Stimulated activated CD4-positive, alpha-beta T cell treated with anti-CD3 and anti-CD28 coated beads, Interleukin-15, amount 100 ng/mL, for 1 hour (primary cell): ENCODE results near the gene TMPRSS3.
"Not testable (repeated sequence)": the region's sequence is repeated elsewhere in the genome, so short reads cannot be mapped to it uniquely, and the experiment has no call there.

Experiments used
- DNase-seq, 2 donors: peaks; one replicate each; pipeline ENCODE4 v3.0.0-alpha.2; 2020; ENCODE audit warnings: low read depth in 1 of 2, low spot score in 1 of 2

TMPRSS3 gene

DNA sequence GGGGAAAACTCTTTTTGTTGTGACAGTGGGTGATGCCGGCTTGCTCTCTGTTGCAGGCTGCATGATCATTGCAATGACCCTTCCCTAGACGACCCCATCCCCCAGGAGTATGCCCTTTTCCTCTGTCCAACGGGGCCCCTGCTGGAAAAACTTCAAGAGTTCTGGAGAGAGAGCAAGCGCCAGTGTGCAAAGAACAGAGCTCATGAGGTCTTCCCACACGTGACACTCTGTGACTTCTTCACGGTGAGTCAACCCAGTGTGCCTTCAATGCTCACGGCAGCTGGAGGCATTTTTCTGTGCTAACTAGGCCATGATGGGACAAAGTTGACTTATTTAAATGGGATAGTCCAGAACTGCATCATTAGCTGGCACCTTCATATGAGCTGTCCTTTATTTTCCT lies 13.5 kb upstream of the TMPRSS3 start:
- DNase-seq: no peak

- not testable (repeated sequence) for DNase-seq
These were observed 12.9 kb upstream of the TMPRSS3 start for GRCh38 chr21:42408718-42409117.

- no peak for DNase-seq
These were observed 11.6 kb upstream of the TMPRSS3 start for GRCh38 chr21:42407476-42407875.

DNA sequence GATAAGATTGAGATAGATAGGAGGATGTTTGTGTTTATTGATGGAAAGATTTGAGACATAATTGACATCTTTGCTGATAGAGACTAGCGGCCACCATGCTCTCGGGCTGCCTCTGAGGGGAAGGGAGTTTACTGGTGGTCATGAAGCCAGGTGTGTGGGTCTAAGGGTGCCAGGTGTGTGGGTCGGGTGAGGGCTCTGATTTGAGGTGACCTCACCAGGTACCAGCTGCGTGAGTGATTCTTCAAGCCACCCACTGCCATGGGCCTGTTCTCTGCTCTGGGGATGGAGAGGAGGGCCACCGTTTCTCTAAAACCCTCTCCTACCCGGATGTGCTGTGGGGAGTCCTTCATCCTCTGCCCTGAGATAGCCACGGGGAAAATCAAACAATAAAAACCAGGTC lies 11.0 kb upstream of the TMPRSS3 start:
- no peak for DNase-seq

GRCh38 chr21:42406201-42406621 lies 10.4 kb upstream of the TMPRSS3 start:
- no peak for DNase-seq

DNA sequence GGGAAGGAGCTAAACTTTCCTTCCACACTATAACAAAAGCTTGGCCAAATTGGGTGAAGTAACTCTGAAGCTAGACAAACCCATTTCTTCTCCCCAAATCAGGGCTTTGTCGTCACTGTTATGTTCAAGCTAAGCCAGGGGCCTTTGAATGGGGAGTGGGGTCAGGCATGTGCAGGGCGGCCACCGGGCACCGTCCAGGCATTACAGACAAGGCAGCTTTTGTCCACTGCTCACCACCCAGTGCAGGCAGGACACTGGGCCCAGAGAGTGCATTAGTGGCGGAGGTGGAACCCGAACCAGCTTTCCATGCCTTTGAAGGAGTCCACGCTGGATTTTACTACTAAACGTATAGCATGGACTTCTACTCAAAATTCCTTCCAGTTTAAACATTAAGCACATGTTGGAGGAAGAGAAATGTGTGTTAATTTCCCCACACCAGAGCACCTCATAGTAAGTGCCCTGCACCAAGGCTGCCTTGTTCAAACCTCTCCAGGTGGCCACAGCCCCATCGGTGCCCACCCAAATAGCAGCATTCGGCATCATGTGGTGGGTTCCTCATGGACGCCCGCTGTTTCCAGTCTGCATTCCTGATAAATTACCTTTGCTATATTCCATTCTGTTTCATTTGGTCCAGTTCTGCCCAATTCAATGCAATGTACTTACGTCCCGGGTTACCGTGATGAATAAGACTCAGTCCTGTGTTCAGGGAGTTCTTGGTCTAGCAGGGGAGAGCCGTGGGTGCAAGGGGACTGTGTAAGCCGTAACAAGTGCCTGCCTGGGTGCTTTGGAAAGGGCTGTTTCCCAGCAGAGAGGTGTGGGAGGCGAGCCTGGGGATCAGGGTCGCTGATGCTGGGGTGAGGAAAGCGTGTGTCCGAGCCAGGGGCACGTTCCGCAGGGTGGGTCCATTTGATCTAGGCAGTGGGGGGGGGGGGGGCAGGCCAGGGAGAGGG lies 9.5 kb upstream of the TMPRSS3 start:
- DNase-seq: no peak

GRCh38 chr21:42404539-42404938 lies 8.7 kb upstream of the TMPRSS3 start:
- no peak for DNase-seq

DNA sequence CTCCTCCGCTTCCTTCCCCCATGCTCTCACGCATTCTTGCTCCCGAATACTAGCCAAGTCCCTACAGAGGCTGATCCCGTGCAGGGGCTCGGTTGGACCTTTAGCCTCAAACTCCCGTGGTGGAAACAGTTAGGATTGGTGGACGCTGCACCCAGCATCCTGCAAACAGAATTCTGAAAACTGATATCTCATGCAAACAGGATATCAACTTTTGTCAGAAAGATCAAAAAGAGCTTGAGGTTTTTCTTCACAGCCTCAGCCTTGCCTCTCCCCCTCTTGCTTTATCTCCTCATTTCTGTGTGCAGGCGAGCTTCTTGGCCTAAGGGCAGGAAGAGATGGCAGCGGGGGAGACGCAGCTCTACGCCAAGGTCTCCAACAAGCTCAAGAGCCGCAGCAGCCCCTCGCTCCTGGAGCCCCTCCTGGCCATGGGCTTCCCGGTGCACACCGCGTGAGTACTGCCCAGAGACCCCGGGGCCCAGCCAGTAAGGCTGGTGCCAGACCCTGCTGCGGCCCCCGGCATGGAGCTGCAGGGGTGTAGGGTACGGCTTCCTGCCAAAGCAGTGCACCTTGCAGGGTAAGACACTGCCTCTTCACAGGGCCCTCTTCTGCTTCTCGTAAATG lies 7.9 kb upstream of the TMPRSS3 start, which contains the start of gene UBASH3A:
UBASH3A (plus strand) TSS at position 292 of the 621 bp plus-strand sequence; CDS start at position 336, 44 bp downstream.
- DNase-seq: no peak

GRCh38 chr21:42401820-42402251 lies 6.0 kb upstream of the TMPRSS3 start:
- no peak for DNase-seq

- DNase-seq: no peak
These were observed 5.3 kb upstream of the TMPRSS3 start for GRCh38 chr21:42401154-42401553.

DNA sequence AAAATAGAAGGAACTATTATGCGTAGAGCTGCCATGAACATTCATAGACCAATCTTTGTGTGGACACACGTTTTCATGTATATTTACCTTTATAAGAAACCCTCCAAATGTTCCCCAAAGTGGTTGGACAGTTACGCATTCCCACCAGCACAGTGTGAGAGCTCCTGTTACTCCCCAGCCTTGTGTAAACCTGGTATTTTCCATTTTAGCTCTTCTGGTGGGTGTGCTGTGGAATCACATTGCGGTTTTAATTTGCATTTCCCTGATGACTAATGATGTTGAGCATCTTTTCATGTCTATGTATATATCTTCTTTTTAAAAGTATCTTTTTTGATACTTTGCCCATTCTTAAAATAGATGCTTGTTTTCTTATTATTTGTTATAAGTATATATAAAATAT lies 4.7 kb upstream of the TMPRSS3 start:
- DNase-seq: no peak

DNA sequence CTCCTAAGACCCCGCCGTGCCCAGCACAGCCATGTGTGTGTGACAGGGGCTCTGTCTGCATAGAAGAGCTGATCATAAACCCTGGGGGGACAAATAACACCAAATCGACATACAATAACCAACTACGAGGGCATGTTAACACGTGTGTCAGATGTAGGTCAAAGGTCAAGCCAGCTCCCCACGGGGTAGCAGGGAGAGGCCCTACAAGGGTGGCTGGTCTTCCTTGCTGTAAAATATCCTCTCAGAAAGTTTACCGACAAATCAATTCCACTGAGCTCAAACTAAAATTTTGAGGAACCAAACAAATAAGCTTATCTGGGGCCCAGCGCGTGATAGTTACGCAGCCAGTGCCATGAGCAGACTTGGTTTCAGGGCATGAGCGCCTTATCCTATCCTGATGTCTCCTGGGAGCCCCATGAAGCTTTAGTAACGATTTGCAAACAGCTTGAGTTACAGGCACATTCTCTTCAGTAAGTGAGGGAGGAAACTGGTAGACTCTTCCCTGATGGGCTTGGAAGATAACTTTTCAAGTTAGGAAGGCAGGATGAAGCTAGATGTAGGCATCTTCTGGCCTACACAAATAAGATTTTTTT lies 2.7 kb upstream of the TMPRSS3 start:
- DNase-seq: no peak

DNA sequence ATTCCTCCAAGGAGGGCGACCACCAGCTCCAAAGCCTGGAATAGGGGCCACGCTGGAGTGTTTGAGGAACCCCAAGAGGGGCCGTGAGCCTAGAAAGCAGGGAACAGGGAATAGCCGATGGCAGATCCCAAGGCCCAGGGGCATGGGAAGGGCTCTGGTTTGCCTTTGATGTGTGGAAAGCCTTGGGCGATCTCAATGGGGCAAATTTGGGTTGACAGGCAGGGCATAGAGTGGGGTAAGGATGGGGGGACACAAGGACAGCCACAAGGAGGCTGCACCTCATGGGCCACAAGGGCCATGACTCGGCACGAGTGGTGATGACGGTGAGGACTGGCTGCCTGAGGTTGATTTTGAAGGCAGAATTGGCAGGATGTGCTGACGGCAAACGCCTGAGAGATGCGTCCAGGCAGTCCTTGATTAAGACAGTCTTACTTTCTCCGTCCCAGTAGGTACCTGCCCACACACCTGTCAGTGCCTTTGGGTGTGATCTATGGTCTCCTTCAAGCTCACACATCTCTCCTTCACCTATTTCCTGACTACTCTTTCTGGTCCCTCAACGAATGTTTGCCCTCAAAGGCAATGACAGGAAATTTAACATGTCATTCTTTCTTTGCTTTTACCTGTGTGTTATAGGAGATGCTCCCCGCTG lies 2.0 kb upstream of the TMPRSS3 start:
- no peak for DNase-seq

DNA sequence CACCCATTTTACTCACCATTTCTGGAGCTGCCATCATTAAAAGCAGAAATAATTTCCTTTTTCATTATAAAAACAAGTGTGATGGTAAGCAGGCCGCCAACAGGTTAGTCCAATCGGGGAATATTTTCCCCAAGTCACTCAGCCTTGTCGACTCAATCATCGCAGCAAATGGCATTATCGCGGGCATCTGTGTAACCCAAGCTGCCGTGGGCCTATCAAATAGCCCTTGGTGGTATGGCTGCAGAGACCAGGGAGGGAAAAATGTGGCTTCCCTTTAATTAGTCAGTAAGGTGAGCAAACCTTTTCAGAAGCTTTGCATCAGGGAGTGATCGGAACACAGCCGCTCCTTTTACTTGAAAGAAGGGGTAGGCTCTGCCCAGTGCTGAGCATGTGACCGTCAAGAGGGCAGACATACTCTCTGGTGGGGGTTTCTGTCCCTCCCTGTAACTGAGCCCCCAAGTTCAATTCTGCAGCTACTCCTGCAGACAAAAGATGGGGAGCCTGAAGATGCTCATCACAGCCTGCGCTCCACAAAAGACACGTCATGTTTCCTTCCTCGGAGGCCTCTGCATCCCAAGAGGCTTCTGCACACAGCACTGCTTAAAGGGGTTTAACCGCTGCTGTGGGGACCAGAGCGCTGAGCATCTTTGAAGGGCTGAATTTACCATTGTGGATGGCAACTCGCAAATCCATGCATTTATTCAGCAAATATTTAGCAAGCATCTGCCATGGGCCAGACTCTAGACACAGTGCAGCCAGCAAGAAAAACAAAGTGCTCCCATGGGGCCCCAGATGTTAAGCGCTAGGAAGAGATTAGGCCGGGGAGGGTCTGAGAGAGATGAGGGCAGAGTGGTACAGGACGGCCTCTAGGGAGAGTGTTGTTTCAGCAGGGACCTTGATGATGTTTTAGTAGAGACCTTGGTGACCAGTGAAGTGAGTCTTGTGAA lies 1.2 kb upstream of the TMPRSS3 start:
- no peak for DNase-seq

GRCh38 chr21:42395302-42395701 lies 550 bp downstream of the TMPRSS3 start:
- DNase-seq: no peak

GRCh38 chr21:42393443-42393950 lies 2.4 kb downstream of the TMPRSS3 start:
- DNase-seq: no peak

DNA sequence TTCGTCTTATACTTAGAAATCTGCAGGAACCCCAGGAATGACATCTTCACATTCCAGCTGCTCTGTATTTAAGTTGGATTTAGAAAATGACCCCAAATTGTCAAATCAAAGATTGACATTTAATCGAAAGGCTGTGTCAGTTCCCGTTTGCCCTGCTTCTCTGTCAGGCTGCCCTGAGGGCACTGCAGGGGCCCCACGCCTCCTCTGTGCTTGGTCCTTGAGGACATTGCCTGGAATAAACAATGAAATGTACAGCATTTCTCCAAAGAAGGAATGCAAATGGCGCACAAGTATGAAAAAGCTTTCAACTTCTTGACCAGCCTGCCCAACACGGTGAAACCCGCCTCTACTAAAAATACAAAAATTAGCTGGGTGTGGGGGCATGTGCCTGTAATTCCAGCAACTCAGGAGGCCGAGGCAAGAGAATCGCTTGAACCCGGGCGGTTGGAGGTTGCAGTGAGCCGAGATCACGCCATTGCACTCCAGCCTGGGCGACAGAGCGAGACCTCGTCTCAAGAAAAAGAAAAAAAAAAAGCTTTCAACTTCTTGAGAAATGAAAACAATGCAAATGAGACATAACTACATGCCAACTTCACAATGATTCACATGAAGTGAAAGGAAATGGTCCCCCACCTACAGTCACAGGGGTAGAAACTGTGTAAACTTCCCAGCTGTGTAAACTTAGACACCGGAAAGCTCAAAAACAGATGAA lies 3.0 kb downstream of the TMPRSS3 start:
- DNase-seq: no peak

DNA sequence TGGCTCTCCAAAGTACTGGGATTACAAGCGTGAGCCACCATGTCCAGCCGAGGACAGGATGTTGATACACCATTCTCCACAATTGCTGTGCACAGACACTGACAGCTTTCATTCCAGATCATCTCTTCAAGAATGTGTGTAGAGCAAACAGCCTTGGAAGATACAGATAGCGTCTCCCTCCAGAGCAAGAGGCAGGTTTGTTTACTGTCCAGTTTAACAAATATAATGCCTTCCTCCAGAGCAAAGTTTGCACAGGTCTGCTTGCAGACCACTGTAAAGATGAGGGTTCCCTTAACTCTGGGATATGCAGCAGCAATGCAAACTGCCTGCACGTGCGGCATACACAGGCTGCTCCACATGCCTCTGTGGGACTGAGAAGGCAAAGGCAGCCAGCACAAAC lies 4.6 kb downstream of the TMPRSS3 start:
- DNase-seq: no peak

DNA sequence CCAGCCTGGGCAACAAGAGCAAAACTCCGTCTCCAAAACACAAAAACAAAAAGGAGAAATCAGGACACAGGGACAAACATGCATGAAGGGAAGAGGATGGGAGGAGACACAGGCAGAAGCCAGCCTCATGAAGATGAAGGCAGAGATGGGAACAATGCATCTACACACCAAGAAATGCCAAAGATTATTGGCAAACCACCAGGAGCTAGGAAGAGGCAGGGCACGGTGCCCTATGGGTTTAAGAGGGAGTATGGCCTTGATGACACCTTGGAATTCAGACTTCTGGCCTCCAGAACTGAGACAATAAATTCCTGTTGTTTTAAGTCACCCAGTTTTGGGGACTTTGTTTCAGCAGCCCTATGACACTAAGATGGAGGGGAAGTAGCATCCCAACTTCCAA lies 5.2 kb downstream of the TMPRSS3 start:
- no peak for DNase-seq
